ENCODE measurements around the gene GALC.

Gene GALC

GRCh38 chr14:87992346-87992717 lies 650 bp downstream of the GALC start:
- Histone ChIP-seq H3K27me3 (ENCODE audit: control insufficient read depth, insufficient read depth, low read length) (no peaks in the 10 kb centered on the region), H3K36me3 (ENCODE audit: control insufficient read depth, insufficient read depth, low read length) (no peaks in the 10 kb centered on the region), H3K4me3 (ENCODE audit: low read depth, low read length) (peak overlapping the region; percentile 81), H3K27ac (ENCODE audit: low read depth, low read length) (peak overlapping the region; percentile 81), H3K9me3 (ENCODE audit: control insufficient read depth, insufficient read depth, low read length) (no peaks in the 10 kb centered on the region), H3K4me1 (ENCODE audit: control insufficient read depth, insufficient read depth, low read length) (peaks cover 22% of the 10 kb centered on the region), H3K9ac (ENCODE audit: low read depth, low read length) (peak overlapping the region; percentile 75)

- no peak overlapping the region for H3K9ac ChIP-seq (ENCODE audit: low read depth, low read length)
- H3K27me3 ChIP-seq (ENCODE audit: control insufficient read depth, insufficient read depth, low read length) = no peaks in the 10 kb centered on the region
- H3K9me3 ChIP-seq (ENCODE audit: control insufficient read depth, insufficient read depth, low read length) = no peaks in the 10 kb centered on the region
- H3K27ac ChIP-seq (ENCODE audit: low read depth, low read length) = no peak overlapping the region
- no peaks in the 10 kb centered on the region for H3K36me3 ChIP-seq (ENCODE audit: control insufficient read depth, insufficient read depth, low read length)
- H3K4me1 ChIP-seq (ENCODE audit: control insufficient read depth, insufficient read depth, low read length) = peaks cover 22% of the 10 kb centered on the region
- no peak overlapping the region for H3K4me3 ChIP-seq (ENCODE audit: low read depth, low read length)
Observed at GRCh38 chr14:87990682-87991081, 2.3 kb downstream of the GALC start.

GRCh38 chr14:87989956-87990299 lies 3.1 kb downstream of the GALC start:
- Histone ChIP-seq H3K27ac (ENCODE audit: low read depth, low read length) (no peak overlapping the region), H3K4me1 (ENCODE audit: control insufficient read depth, insufficient read depth, low read length) (peaks cover 22% of the 10 kb centered on the region), H3K27me3 (ENCODE audit: control insufficient read depth, insufficient read depth, low read length) (no peaks in the 10 kb centered on the region), H3K36me3 (ENCODE audit: control insufficient read depth, insufficient read depth, low read length) (no peaks in the 10 kb centered on the region), H3K9me3 (ENCODE audit: control insufficient read depth, insufficient read depth, low read length) (no peaks in the 10 kb centered on the region), H3K4me3 (ENCODE audit: low read depth, low read length) (no peak overlapping the region), H3K9ac (ENCODE audit: low read depth, low read length) (no peak overlapping the region)

- Histone ChIP-seq H3K9ac (ENCODE audit: low read depth, low read length) (no peak overlapping the region), H3K4me1 (ENCODE audit: control insufficient read depth, insufficient read depth, low read length) (peaks cover 22% of the 10 kb centered on the region), H3K9me3 (ENCODE audit: control insufficient read depth, insufficient read depth, low read length) (no peaks in the 10 kb centered on the region), H3K27me3 (ENCODE audit: control insufficient read depth, insufficient read depth, low read length) (no peaks in the 10 kb centered on the region), H3K4me3 (ENCODE audit: low read depth, low read length) (no peak overlapping the region), H3K27ac (ENCODE audit: low read depth, low read length) (no peak overlapping the region), H3K36me3 (ENCODE audit: control insufficient read depth, insufficient read depth, low read length) (no peaks in the 10 kb centered on the region)
Observed at GRCh38 chr14:87989221-87989955, 3.6 kb downstream of the GALC start.

- Histone ChIP-seq H3K4me1 (ENCODE audit: control insufficient read depth, insufficient read depth, low read length) (no peaks in the 10 kb centered on the region), H3K9me3 (ENCODE audit: control insufficient read depth, insufficient read depth, low read length) (no peaks in the 10 kb centered on the region), H3K36me3 (ENCODE audit: control insufficient read depth, insufficient read depth, low read length) (no peaks in the 10 kb centered on the region), H3K27ac (ENCODE audit: low read depth, low read length) (no peak overlapping the region), H3K27me3 (ENCODE audit: control insufficient read depth, insufficient read depth, low read length) (no peaks in the 10 kb centered on the region), H3K9ac (ENCODE audit: low read depth, low read length) (no peak overlapping the region), H3K4me3 (ENCODE audit: low read depth, low read length) (no peak overlapping the region)
Observed at GRCh38 chr14:87979689-87980088, 13.3 kb downstream of the GALC start.

GRCh38 chr14:87975636-87976035 lies 17.3 kb downstream of the GALC start:
- Histone ChIP-seq H3K27ac (ENCODE audit: low read depth, low read length) (no peak overlapping the region), H3K4me3 (ENCODE audit: low read depth, low read length) (no peak overlapping the region), H3K9ac (ENCODE audit: low read depth, low read length) (no peak overlapping the region), H3K9me3 (ENCODE audit: control insufficient read depth, insufficient read depth, low read length) (no peaks in the 10 kb centered on the region), H3K36me3 (ENCODE audit: control insufficient read depth, insufficient read depth, low read length) (no peaks in the 10 kb centered on the region), H3K27me3 (ENCODE audit: control insufficient read depth, insufficient read depth, low read length) (no peaks in the 10 kb centered on the region), H3K4me1 (ENCODE audit: control insufficient read depth, insufficient read depth, low read length) (no peaks in the 10 kb centered on the region)

GRCh38 chr14:87971010-87971409 lies 22.0 kb downstream of the GALC start:
- Histone ChIP-seq H3K36me3 (ENCODE audit: control insufficient read depth, insufficient read depth, low read length) (no peaks in the 10 kb centered on the region), H3K9ac (ENCODE audit: low read depth, low read length) (no peak overlapping the region), H3K27ac (ENCODE audit: low read depth, low read length) (no peak overlapping the region), H3K27me3 (ENCODE audit: control insufficient read depth, insufficient read depth, low read length) (no peaks in the 10 kb centered on the region), H3K4me3 (ENCODE audit: low read depth, low read length) (no peak overlapping the region), H3K9me3 (ENCODE audit: control insufficient read depth, insufficient read depth, low read length) (no peaks in the 10 kb centered on the region), H3K4me1 (ENCODE audit: control insufficient read depth, insufficient read depth, low read length) (no peaks in the 10 kb centered on the region)

GRCh38 chr14:87967496-87967895 lies 25.5 kb downstream of the GALC start:
- Histone ChIP-seq H3K27me3 (ENCODE audit: control insufficient read depth, insufficient read depth, low read length) (no peaks in the 10 kb centered on the region), H3K27ac (ENCODE audit: low read depth, low read length) (no peak overlapping the region), H3K4me1 (ENCODE audit: control insufficient read depth, insufficient read depth, low read length) (no peaks in the 10 kb centered on the region), H3K9me3 (ENCODE audit: control insufficient read depth, insufficient read depth, low read length) (no peaks in the 10 kb centered on the region), H3K36me3 (ENCODE audit: control insufficient read depth, insufficient read depth, low read length) (no peaks in the 10 kb centered on the region), H3K4me3 (ENCODE audit: low read depth, low read length) (no peak overlapping the region), H3K9ac (ENCODE audit: low read depth, low read length) (no peak overlapping the region)

- no peaks in the 10 kb centered on the region for H3K27me3 ChIP-seq (ENCODE audit: control insufficient read depth, insufficient read depth, low read length)
- no peak overlapping the region for H3K27ac ChIP-seq (ENCODE audit: low read depth, low read length)
- H3K9me3 ChIP-seq (ENCODE audit: control insufficient read depth, insufficient read depth, low read length) = no peaks in the 10 kb centered on the region
- H3K4me3 ChIP-seq (ENCODE audit: low read depth, low read length) = no peak overlapping the region
- no peak overlapping the region for H3K9ac ChIP-seq (ENCODE audit: low read depth, low read length)
- H3K36me3 ChIP-seq (ENCODE audit: control insufficient read depth, insufficient read depth, low read length) = no peaks in the 10 kb centered on the region
- no peaks in the 10 kb centered on the region for H3K4me1 ChIP-seq (ENCODE audit: control insufficient read depth, insufficient read depth, low read length)
Observed at GRCh38 chr14:87966816-87967215, 26.2 kb downstream of the GALC start.

- Histone ChIP-seq H3K4me3 (ENCODE audit: low read depth, low read length) (no peak overlapping the region), H3K4me1 (ENCODE audit: control insufficient read depth, insufficient read depth, low read length) (no peaks in the 10 kb centered on the region), H3K27ac (ENCODE audit: low read depth, low read length) (no peak overlapping the region), H3K9ac (ENCODE audit: low read depth, low read length) (no peak overlapping the region), H3K9me3 (ENCODE audit: control insufficient read depth, insufficient read depth, low read length) (no peaks in the 10 kb centered on the region), H3K36me3 (ENCODE audit: control insufficient read depth, insufficient read depth, low read length) (no peaks in the 10 kb centered on the region), H3K27me3 (ENCODE audit: control insufficient read depth, insufficient read depth, low read length) (no peaks in the 10 kb centered on the region)
Observed at GRCh38 chr14:87961246-87961645, 31.7 kb downstream of the GALC start.

GRCh38 chr14:87960013-87960787 lies 32.8 kb downstream of the GALC start:
- no peaks in the 10 kb centered on the region for H3K9me3 ChIP-seq (ENCODE audit: control insufficient read depth, insufficient read depth, low read length)
- no peaks in the 10 kb centered on the region for H3K36me3 ChIP-seq (ENCODE audit: control insufficient read depth, insufficient read depth, low read length)
- H3K27me3 ChIP-seq (ENCODE audit: control insufficient read depth, insufficient read depth, low read length) = no peaks in the 10 kb centered on the region

More at GRCh38 chr14:87960013-87960787, 32.8 kb downstream of the GALC start:
- H3K4me1 ChIP-seq (ENCODE audit: control insufficient read depth, insufficient read depth, low read length) = no peaks in the 10 kb centered on the region
- no peak overlapping the region for H3K27ac ChIP-seq (ENCODE audit: low read depth, low read length)
- no peak overlapping the region for H3K9ac ChIP-seq (ENCODE audit: low read depth, low read length)
- no peak overlapping the region for H3K4me3 ChIP-seq (ENCODE audit: low read depth, low read length)

Measured in HUES48 (cell line).